ENCODE results near the gene CAMK4. TPM values are rescaled to one million over a fixed set of nuclear protein-coding genes. Genes with fewer than 3 reads are reported as not detected.

The CAMK4 gene
- total and polyA plus RNA-seq, 2 experiments from 2014 or later, result 4.2 to 7.3 TPM

DNA sequence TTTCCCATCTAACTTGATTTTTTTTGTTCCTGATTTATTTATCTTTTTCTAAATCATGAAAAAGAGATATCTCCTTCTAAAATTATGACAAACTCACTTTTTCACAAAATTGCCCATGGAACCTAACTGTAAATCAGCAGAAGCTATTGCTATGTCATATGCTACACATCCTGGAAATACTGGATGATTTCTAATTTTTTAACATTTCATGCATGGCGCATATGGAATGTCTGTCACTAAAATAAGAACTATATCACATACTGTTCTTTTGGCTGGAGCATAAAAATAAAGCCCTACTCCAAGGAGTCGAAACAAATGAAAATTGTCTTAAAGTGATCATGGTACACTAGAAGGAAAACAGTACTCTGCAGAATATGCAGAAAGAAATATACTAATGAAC lies 60.6 kb downstream of the CAMK4 start:
- Histone ChIP-seq H4K20me1 (replicated peaks; ENCODE audit: insufficient read depth) (no peaks in the 10 kb centered on the region), H2AFZ (no peak overlapping the region), H3K36me3 (ENCODE audit: insufficient read depth) (no peaks in the 10 kb centered on the region), H3K4me3 (no peak overlapping the region), H3K79me2 (replicated peaks; ENCODE audit: insufficient read depth) (no peaks in the 10 kb centered on the region), H3K27ac (ENCODE audit: low read depth) (no peak overlapping the region), H3F3A (replicated peaks; ENCODE audit: low read depth) (no peaks in the 10 kb centered on the region), H3K27me3 (ENCODE audit: insufficient read depth) (no peaks in the 10 kb centered on the region), H3K4me1 (ENCODE audit: insufficient read depth) (no peaks in the 10 kb centered on the region), H3K9me2 (ENCODE audit: insufficient read depth) (no peaks in the 10 kb centered on the region), H3K4me2 (no peak overlapping the region)
- no peak for ATAC-seq
- H3K27ac Mint-ChIP-seq, result no peak overlapping the region
- TF ChIP-seq JUNB (IDR thresholded peaks at IDR 0.05; ENCODE audit: unreplicated experiment), result no peak
- TF ChIP-seq ZNF114 (CRISPR knock-in tag; IDR thresholded peaks at IDR 0.05), result no peak
- TF ChIP-seq, protein P1, sequence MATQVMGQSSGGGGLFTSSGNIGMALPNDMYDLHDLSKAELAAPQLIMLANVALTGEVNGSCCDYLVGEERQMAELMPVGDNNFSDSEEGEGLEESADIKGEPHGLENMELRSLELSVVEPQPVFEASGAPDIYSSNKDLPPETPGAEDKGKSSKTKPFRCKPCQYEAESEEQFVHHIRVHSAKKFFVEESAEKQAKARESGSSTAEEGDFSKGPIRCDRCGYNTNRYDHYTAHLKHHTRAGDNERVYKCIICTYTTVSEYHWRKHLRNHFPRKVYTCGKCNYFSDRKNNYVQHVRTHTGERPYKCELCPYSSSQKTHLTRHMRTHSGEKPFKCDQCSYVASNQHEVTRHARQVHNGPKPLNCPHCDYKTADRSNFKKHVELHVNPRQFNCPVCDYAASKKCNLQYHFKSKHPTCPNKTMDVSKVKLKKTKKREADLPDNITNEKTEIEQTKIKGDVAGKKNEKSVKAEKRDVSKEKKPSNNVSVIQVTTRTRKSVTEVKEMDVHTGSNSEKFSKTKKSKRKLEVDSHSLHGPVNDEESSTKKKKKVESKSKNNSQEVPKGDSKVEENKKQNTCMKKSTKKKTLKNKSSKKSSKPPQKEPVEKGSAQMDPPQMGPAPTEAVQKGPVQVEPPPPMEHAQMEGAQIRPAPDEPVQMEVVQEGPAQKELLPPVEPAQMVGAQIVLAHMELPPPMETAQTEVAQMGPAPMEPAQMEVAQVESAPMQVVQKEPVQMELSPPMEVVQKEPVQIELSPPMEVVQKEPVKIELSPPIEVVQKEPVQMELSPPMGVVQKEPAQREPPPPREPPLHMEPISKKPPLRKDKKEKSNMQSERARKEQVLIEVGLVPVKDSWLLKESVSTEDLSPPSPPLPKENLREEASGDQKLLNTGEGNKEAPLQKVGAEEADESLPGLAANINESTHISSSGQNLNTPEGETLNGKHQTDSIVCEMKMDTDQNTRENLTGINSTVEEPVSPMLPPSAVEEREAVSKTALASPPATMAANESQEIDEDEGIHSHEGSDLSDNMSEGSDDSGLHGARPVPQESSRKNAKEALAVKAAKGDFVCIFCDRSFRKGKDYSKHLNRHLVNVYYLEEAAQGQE (IDR thresholded peaks at IDR 0.05; ENCODE audit: unreplicated experiment), result no peak
- TF ChIP-seq, protein P2, sequence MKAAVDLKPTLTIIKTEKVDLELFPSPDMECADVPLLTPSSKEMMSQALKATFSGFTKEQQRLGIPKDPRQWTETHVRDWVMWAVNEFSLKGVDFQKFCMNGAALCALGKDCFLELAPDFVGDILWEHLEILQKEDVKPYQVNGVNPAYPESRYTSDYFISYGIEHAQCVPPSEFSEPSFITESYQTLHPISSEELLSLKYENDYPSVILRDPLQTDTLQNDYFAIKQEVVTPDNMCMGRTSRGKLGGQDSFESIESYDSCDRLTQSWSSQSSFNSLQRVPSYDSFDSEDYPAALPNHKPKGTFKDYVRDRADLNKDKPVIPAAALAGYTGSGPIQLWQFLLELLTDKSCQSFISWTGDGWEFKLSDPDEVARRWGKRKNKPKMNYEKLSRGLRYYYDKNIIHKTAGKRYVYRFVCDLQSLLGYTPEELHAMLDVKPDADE (IDR thresholded peaks at IDR 0.05), result no peak
- TF ChIP-seq STAT1 (IDR thresholded peaks at IDR 0.05; ENCODE audit: unreplicated experiment), result no peak
- TF ChIP-seq EZH2phosphoT487 (IDR thresholded peaks at IDR 0.05; ENCODE audit: unreplicated experiment), result no peak
- TF ChIP-seq POLR2AphosphoS5 (IDR thresholded peaks at IDR 0.05; ENCODE audit: low read depth), result no peak
- no peak for TF ChIP-seq ZNF331 (CRISPR knock-in tag; IDR thresholded peaks at IDR 0.05; ENCODE audit: low read depth)
- TF ChIP-seq NANOG (IDR thresholded peaks at IDR 0.05; ENCODE audit: borderline replicate concordance), result no peak
- TF ChIP-seq, protein P3, sequence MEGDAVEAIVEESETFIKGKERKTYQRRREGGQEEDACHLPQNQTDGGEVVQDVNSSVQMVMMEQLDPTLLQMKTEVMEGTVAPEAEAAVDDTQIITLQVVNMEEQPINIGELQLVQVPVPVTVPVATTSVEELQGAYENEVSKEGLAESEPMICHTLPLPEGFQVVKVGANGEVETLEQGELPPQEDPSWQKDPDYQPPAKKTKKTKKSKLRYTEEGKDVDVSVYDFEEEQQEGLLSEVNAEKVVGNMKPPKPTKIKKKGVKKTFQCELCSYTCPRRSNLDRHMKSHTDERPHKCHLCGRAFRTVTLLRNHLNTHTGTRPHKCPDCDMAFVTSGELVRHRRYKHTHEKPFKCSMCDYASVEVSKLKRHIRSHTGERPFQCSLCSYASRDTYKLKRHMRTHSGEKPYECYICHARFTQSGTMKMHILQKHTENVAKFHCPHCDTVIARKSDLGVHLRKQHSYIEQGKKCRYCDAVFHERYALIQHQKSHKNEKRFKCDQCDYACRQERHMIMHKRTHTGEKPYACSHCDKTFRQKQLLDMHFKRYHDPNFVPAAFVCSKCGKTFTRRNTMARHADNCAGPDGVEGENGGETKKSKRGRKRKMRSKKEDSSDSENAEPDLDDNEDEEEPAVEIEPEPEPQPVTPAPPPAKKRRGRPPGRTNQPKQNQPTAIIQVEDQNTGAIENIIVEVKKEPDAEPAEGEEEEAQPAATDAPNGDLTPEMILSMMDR (conservative IDR thresholded peaks at IDR 0.05; ENCODE audit: low read depth in 2 of 2), result no peak
- TF ChIP-seq, protein P4, sequence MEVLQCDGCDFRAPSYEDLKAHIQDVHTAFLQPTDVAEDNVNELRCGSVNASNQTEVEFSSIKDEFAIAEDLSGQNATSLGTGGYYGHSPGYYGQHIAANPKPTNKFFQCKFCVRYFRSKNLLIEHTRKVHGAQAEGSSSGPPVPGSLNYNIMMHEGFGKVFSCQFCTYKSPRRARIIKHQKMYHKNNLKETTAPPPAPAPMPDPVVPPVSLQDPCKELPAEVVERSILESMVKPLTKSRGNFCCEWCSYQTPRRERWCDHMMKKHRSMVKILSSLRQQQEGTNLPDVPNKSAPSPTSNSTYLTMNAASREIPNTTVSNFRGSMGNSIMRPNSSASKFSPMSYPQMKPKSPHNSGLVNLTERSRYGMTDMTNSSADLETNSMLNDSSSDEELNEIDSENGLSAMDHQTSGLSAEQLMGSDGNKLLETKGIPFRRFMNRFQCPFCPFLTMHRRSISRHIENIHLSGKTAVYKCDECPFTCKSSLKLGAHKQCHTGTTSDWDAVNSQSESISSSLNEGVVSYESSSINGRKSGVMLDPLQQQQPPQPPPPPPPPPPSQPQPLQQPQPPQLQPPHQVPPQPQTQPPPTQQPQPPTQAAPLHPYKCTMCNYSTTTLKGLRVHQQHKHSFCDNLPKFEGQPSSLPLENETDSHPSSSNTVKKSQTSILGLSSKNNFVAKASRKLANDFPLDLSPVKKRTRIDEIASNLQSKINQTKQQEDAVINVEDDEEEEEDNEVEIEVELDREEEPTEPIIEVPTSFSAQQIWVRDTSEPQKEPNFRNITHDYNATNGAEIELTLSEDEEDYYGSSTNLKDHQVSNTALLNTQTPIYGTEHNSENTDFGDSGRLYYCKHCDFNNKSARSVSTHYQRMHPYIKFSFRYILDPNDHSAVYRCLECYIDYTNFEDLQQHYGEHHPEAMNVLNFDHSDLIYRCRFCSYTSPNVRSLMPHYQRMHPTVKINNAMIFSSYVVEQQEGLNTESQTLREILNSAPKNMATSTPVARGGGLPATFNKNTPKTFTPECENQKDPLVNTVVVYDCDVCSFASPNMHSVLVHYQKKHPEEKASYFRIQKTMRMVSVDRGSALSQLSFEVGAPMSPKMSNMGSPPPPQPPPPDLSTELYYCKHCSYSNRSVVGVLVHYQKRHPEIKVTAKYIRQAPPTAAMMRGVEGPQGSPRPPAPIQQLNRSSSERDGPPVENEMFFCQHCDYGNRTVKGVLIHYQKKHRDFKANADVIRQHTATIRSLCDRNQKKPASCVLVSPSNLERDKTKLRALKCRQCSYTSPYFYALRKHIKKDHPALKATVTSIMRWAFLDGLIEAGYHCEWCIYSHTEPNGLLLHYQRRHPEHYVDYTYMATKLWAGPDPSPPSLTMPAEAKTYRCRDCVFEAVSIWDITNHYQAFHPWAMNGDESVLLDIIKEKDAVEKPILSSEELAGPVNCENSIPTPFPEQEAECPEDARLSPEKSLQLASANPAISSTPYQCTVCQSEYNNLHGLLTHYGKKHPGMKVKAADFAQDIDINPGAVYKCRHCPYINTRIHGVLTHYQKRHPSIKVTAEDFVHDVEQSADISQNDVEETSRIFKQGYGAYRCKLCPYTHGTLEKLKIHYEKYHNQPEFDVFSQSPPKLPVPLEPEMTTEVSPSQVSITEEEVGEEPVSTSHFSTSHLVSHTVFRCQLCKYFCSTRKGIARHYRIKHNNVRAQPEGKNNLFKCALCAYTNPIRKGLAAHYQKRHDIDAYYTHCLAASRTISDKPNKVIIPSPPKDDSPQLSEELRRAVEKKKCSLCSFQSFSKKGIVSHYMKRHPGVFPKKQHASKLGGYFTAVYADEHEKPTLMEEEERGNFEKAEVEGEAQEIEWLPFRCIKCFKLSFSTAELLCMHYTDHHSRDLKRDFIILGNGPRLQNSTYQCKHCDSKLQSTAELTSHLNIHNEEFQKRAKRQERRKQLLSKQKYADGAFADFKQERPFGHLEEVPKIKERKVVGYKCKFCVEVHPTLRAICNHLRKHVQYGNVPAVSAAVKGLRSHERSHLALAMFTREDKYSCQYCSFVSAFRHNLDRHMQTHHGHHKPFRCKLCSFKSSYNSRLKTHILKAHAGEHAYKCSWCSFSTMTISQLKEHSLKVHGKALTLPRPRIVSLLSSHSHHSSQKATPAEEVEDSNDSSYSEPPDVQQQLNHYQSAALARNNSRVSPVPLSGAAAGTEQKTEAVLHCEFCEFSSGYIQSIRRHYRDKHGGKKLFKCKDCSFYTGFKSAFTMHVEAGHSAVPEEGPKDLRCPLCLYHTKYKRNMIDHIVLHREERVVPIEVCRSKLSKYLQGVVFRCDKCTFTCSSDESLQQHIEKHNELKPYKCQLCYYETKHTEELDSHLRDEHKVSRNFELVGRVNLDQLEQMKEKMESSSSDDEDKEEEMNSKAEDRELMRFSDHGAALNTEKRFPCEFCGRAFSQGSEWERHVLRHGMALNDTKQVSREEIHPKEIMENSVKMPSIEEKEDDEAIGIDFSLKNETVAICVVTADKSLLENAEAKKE (CRISPR knock-in tag; IDR thresholded peaks at IDR 0.05), result no peak
- no peak for TF ChIP-seq CREB1 (CRISPR knock-in tag; IDR thresholded peaks at IDR 0.05; ENCODE audit: low read depth)
- TF ChIP-seq EZH2 (IDR thresholded peaks at IDR 0.05; ENCODE audit: low read depth, unreplicated experiment), result no peak
- no peak overlapping the region for H3K4me3 Mint-ChIP-seq
- no peak for DNase-seq (ENCODE audit: low spot score)
- H3K36me3 Mint-ChIP-seq (ENCODE audit: low read depth), result no peaks in the 10 kb centered on the region
- no peaks in the 10 kb centered on the region for H3K27me3 Mint-ChIP-seq (ENCODE audit: insufficient read depth, low read depth, poor library complexity)
- H3K9me3 Mint-ChIP-seq, result no peaks in the 10 kb centered on the region
- no peaks in the 10 kb centered on the region for H3K4me1 Mint-ChIP-seq
